GM21723 (cell line): ENCODE results near the gene RGL2.

Experiments used
- ATAC-seq: cut with Tn5 transposase; IDR thresholded peaks from one replicate; pipeline ENCODE4 v1.9.1; 2021; ENCODE audit warnings: mild to moderate bottlenecking, moderate library complexity; ENCODE audit not compliant: unreplicated experiment

RGL2 gene

GRCh38 chr6:33241968-33242367 is 56.8 kb downstream of the RGL2 start:
- ATAC-seq, result no peak
